Mesendoderm (in vitro differentiated cells): ENCODE data around the gene ADORA2A.

ENCODE experiments used
- DNase-seq: peaks from one replicate; pipeline ENCODE4 v3.0.0; 2013
- H2AK5ac ChIP-seq: 2 replicates; pipeline ENCODE4 v1.6.1; 2013; ENCODE audit warnings: low read length, inconsistent platforms
- H2BK120ac ChIP-seq: 2 replicates; pipeline ENCODE4 v1.6.1; 2013; ENCODE audit warnings: low read depth, mild to moderate bottlenecking, low read length, moderate library complexity, mixed read lengths
- H2BK15ac ChIP-seq: replicated peaks from 2 replicates; pipeline ENCODE4 v1.6.1; 2013; ENCODE audit warnings: low read depth, mild to moderate bottlenecking, moderate library complexity
- H2BK5ac ChIP-seq: 2 replicates; pipeline ENCODE4 v1.6.1; 2013; ENCODE audit warnings: low read length, inconsistent platforms
- H3K18ac ChIP-seq: 2 replicates; pipeline ENCODE4 v1.6.1; 2013; ENCODE audit warnings: mild to moderate bottlenecking, low read length, mixed read lengths
- H3K23ac ChIP-seq: one replicate; pipeline ENCODE4 v1.6.1; 2013; ENCODE audit warnings: low read length
- H3K27ac ChIP-seq: 2 replicates; pipeline ENCODE4 v1.5.1; 2013; ENCODE audit warnings: low read depth, mild to moderate bottlenecking, inconsistent platforms, low read length, moderate library complexity
- H3K27me3 ChIP-seq: 2 replicates; pipeline ENCODE4 v1.6.1; 2013; ENCODE audit warnings: low read length, control low read depth, mild to moderate bottlenecking, inconsistent platforms; ENCODE audit not compliant: insufficient read depth, poor library complexity
- H3K36me3 ChIP-seq: 2 replicates; pipeline ENCODE4 v1.6.1; 2013; ENCODE audit warnings: low read length, inconsistent platforms; ENCODE audit not compliant: control insufficient read depth, insufficient read depth
- H3K4ac ChIP-seq: one replicate; pipeline ENCODE4 v1.6.1; 2013; ENCODE audit warnings: low read depth, mild to moderate bottlenecking, low read length, moderate library complexity
- H3K4me1 ChIP-seq: 2 replicates; pipeline ENCODE4 v1.6.1; 2013; ENCODE audit warnings: low read depth, low read length, inconsistent platforms; ENCODE audit not compliant: control insufficient read depth
- H3K4me2 ChIP-seq: 2 replicates; pipeline ENCODE4 v1.6.1; 2013; ENCODE audit warnings: low read length
- H3K4me3 ChIP-seq: 2 replicates; pipeline ENCODE4 v1.5.1; 2013; ENCODE audit warnings: mild to moderate bottlenecking, low read length
- H3K56ac ChIP-seq: one replicate; pipeline ENCODE4 v1.6.1; 2013; ENCODE audit warnings: low read length
- H3K79me1 ChIP-seq: 2 replicates; pipeline ENCODE4 v1.6.1; 2013; ENCODE audit warnings: low read length, inconsistent platforms
- H3K79me2 ChIP-seq: 2 replicates; pipeline ENCODE4 v1.6.1; 2013; ENCODE audit warnings: mild to moderate bottlenecking, low read length; ENCODE audit not compliant: control insufficient read depth, insufficient read depth
- H3K9ac ChIP-seq: 2 replicates; pipeline ENCODE4 v1.6.1; 2013; ENCODE audit warnings: low read length, inconsistent platforms
- H4K5ac ChIP-seq: one replicate; pipeline ENCODE4 v1.6.1; 2013; ENCODE audit warnings: low read length
- H4K8ac ChIP-seq: one replicate; pipeline ENCODE4 v1.6.1; 2013; ENCODE audit warnings: low read depth, mild to moderate bottlenecking, control low read depth, low read length, moderate library complexity
- WGBS: extraction: QIAGEN DNeasy Blood & Tissue Kit; methylation state at CpG from one replicate; pipeline ENCODE4 v1.1.7; 2013; ENCODE audit warnings: low lambda C conversion rate, missing lambda C conversion rate; ENCODE audit not compliant: insufficient coverage; ENCODE audit errors: extremely low coverage; 5-methylcytosine and 5-hydroxymethylcytosine counted together

The ADORA2A gene

DNA sequence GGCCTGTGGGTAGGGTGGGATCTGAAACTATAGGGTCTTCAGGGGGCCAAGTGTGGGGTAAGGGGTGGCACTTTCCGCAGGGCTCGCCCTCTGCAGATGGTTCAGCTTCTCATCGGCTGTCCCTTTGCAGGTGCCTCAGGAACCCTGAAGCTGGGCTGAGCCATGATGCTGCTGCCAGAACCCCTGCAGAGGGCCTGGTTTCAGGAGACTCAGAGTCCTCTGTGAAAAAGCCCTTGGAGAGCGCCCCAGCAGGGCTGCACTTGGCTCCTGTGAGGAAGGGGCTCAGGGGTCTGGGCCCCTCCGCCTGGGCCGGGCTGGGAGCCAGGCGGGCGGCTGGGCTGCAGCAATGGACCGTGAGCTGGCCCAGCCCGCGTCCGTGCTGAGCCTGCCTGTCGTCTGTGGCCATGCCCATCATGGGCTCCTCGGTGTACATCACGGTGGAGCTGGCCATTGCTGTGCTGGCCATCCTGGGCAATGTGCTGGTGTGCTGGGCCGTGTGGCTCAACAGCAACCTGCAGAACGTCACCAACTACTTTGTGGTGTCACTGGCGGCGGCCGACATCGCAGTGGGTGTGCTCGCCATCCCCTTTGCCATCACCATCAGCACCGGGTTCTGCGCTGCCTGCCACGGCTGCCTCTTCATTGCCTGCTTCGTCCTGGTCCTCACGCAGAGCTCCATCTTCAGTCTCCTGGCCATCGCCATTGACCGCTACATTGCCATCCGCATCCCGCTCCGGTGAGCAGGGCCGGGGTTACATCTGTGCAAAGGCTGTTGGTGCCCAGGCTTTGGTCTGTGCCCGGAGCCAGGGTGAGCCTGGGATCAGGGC is 5.8 kb downstream of the ADORA2A start:
- Histone ChIP-seq H2BK15ac (no peak overlapping the region), H3K27me3 (no peaks in the 10 kb centered on the region), H3K27ac (no peak overlapping the region), H3K56ac (no peak overlapping the region), H3K36me3 (no peaks in the 10 kb centered on the region), H3K18ac (no peak overlapping the region), H2AK5ac (no peak overlapping the region), H2BK5ac (no peak overlapping the region), H3K4me3 (no peak overlapping the region), H4K8ac (no peak overlapping the region), H3K4me1 (no peaks in the 10 kb centered on the region), H3K4me2 (no peak overlapping the region), H4K5ac (no peak overlapping the region), H3K79me2 (no peaks in the 10 kb centered on the region), H2BK120ac (no peak overlapping the region), H3K23ac (no peak overlapping the region), H3K9ac (no peak overlapping the region), H3K4ac (no peak overlapping the region), H3K79me1 (no peaks in the 10 kb centered on the region)
- DNase-seq = no peak
- no CpG with 5 or more reads among the region's 34 CpGs for WGBS

DNA sequence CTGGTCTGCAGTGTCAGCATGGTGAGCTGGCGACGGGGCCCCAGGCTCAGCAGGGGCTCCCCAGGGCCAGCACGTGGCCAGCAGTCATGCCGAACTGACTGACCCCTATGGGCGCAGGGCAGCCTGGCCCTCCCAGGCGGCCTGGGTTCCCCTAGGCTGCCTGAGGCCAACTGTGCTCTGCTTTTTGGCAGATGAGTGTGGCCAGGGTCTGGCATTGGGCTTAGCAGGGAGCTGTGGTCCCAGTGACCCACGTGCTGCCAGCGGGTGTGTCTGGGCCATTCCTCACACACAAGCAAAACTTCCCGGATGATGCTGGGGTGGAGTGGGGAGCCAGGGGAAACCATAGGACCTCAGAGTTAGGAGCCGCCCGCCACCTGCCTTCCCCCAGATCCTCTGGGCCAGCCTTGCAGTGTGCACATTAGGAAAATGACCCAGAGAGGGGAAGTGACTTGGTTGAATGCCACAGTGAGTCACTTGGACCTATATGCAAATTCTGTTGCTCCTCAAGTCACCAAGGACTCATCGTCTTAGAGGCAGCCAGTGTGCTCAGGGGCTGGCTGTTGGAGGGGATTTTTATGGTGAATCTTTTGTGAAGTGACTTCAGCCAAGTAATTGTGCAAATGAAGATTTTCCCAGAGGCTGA is 6.5 kb downstream of the ADORA2A start:
- Histone ChIP-seq H3K4me1 (no peaks in the 10 kb centered on the region), H2BK15ac (no peak overlapping the region), H4K5ac (no peak overlapping the region), H3K9ac (no peak overlapping the region), H3K18ac (no peak overlapping the region), H3K79me1 (no peaks in the 10 kb centered on the region), H3K23ac (no peak overlapping the region), H3K27me3 (no peaks in the 10 kb centered on the region), H3K4me2 (no peak overlapping the region), H3K27ac (no peak overlapping the region), H3K79me2 (no peaks in the 10 kb centered on the region), H4K8ac (no peak overlapping the region), H3K4me3 (no peak overlapping the region), H2AK5ac (no peak overlapping the region), H3K56ac (no peak overlapping the region), H2BK5ac (no peak overlapping the region), H3K36me3 (no peaks in the 10 kb centered on the region), H3K4ac (no peak overlapping the region), H2BK120ac (no peak overlapping the region)
- WGBS = no CpG with 5 or more reads among the region's 12 CpGs
- no peak for DNase-seq

DNA sequence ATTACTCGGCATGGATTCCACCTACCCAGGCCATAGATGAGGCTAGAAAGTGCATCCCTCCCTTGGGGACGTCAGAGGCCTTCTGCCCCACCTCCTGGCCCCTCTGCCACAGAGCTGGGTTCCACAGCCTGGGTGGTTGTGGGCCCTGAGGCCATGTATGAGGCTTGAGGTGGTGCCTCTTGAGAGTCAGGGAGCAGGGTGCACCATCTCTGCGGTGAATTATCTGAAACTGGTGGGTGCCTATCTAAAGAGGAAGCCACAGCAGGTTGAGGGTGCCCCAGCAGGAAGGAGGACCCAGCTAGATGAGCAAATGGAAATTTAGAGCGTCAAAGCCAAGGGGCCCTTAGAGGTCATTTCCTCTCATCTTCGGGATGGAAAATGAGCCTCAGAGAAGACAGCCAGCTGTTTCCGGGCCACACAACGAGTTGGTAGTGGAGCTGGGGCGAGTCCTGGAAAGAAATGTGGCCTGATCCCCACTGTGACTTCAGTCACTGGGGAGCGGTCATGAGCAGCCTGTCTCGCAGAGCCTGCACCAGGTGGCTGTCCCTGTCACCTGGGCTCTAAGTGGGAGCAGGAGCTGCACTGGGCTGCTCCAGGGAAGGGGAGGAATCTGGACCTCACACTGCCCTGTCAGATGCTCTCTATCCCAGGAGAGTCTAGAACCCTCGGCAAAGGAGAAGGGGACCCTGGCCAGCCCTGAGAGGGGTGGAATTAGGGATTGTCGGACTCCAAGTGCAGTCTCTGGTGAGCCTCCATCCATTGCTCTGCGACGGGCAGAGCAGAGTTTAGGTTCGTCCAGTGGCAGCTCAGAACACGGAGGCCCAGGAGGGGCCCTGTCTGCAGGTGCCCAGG is 7.3 kb downstream of the ADORA2A start:
- Histone ChIP-seq H3K36me3 (no peaks in the 10 kb centered on the region), H3K4ac (no peak overlapping the region), H4K5ac (no peak overlapping the region), H2AK5ac (no peak overlapping the region), H3K4me1 (no peaks in the 10 kb centered on the region), H3K4me2 (no peak overlapping the region), H2BK15ac (no peak overlapping the region), H3K27ac (no peak overlapping the region), H3K9ac (no peak overlapping the region), H3K4me3 (no peak overlapping the region), H3K79me2 (no peaks in the 10 kb centered on the region), H3K23ac (no peak overlapping the region), H3K56ac (peak overlapping the region; percentile 2), H2BK120ac (no peak overlapping the region), H3K79me1 (no peaks in the 10 kb centered on the region), H3K27me3 (no peaks in the 10 kb centered on the region), H2BK5ac (no peak overlapping the region), H3K18ac (no peak overlapping the region), H4K8ac (no peak overlapping the region)
- no CpG with 5 or more reads among the region's 16 CpGs for WGBS
- DNase-seq = no peak

DNA sequence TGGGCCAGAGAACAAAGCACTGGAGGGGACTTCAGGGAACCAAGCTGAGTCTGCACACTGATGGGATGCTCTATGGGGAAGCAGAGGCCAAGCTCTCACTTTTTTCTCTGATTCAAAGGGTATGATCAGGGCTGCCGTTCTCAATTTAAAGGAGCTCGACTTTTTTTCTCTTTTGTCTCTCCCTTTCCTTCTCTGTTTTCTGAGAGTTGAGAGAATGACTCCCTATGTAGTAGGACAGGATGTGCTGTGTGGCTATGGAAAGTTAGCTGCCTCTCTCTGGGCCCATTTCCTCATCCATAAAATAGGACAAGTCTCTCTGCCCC is 7.9 kb downstream of the ADORA2A start:
- no peak overlapping the region for H2BK15ac ChIP-seq
- H2BK5ac ChIP-seq = no peak overlapping the region
- no peaks in the 10 kb centered on the region for H3K27me3 ChIP-seq
- H3K18ac ChIP-seq = no peak overlapping the region
- H3K79me2 ChIP-seq = no peaks in the 10 kb centered on the region
- no peak overlapping the region for H3K4me2 ChIP-seq
- no peak overlapping the region for H3K23ac ChIP-seq
- no peak for DNase-seq
- H3K36me3 ChIP-seq = no peaks in the 10 kb centered on the region
- H3K4ac ChIP-seq = no peak overlapping the region
- no peak overlapping the region for H2BK120ac ChIP-seq
- WGBS = no CpG with 5 or more reads among the region's 2 CpGs
- H3K27ac ChIP-seq = no peak overlapping the region
- no peak overlapping the region for H3K56ac ChIP-seq
- no peak overlapping the region for H3K4me3 ChIP-seq
- no peak overlapping the region for H2AK5ac ChIP-seq
- H4K5ac ChIP-seq = no peak overlapping the region
- no peaks in the 10 kb centered on the region for H3K4me1 ChIP-seq
- no peak overlapping the region for H3K9ac ChIP-seq
- H4K8ac ChIP-seq = no peak overlapping the region
- no peaks in the 10 kb centered on the region for H3K79me1 ChIP-seq

DNA sequence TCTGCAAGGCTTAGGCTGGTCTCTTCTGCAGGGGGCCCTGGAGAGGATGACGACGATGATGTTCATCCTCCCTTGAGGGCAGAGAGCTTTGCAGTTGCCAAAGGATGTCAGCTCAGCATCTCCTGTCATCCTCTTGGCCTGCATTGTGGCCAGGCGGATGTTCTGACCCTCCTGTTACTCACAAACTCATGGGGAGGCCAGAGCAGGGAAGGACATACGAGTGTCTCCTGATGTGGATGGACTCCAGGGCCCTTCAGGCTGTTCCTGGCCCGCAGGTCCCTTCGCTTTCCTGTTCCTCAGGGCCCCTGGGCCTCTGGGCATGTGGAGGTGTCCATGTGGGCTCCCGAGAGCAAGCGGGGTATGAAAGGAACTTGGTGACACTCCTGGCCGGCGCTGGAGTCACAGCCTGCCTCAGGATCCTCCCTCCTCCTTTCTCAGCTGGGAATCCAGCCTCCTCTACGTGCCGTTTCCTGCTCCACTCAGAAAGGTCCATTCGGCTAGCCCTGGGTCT is 8.5 kb downstream of the ADORA2A start:
- Histone ChIP-seq H3K9ac (no peak overlapping the region), H3K23ac (no peak overlapping the region), H3K27me3 (no peaks in the 10 kb centered on the region), H4K5ac (no peak overlapping the region), H3K4me1 (no peaks in the 10 kb centered on the region), H3K79me2 (no peaks in the 10 kb centered on the region), H3K36me3 (no peaks in the 10 kb centered on the region), H3K4ac (no peak overlapping the region), H2AK5ac (no peak overlapping the region), H4K8ac (no peak overlapping the region), H3K4me2 (no peak overlapping the region), H3K79me1 (no peaks in the 10 kb centered on the region), H2BK15ac (no peak overlapping the region), H3K56ac (no peak overlapping the region), H2BK5ac (no peak overlapping the region), H2BK120ac (no peak overlapping the region), H3K4me3 (no peak overlapping the region), H3K27ac (no peak overlapping the region), H3K18ac (no peak overlapping the region)
- no CpG with 5 or more reads among the region's 13 CpGs for WGBS
- DNase-seq = no peak
